Measurements from ENCODE around the gene NBAS.

NBAS gene

GRCh38 chr2:15189216-15189615 lies 371.9 kb downstream of the NBAS start:
- H3K4me3 ChIP-seq (replicated peaks in 1 of 2; ENCODE audit: low read depth in 2 of 2, low read length in 2 of 2), result no peak overlapping the region
- TF ChIP-seq CTCF (IDR thresholded peaks at IDR 0.05; ENCODE audit: low read depth, low read length), result no peak
- no peak for DNase-seq (ENCODE audit: low read depth in 2 of 2)

- no peak for DNase-seq (ENCODE audit: low read depth in 2 of 2)
- no peak for TF ChIP-seq CTCF (IDR thresholded peaks at IDR 0.05; ENCODE audit: low read depth, low read length)
- no peak overlapping the region for H3K4me3 ChIP-seq (replicated peaks in 1 of 2; ENCODE audit: low read depth in 2 of 2, low read length in 2 of 2)
Observed at GRCh38 chr2:15187702-15188101, 373.4 kb downstream of the NBAS start.

- no peak for DNase-seq (ENCODE audit: low read depth in 2 of 2)
- TF ChIP-seq CTCF (IDR thresholded peaks at IDR 0.05; ENCODE audit: low read depth, low read length), result no peak
- no peak overlapping the region for H3K4me3 ChIP-seq (replicated peaks in 1 of 2; ENCODE audit: low read depth in 2 of 2, low read length in 2 of 2)
Observed at GRCh38 chr2:15186118-15186517, 375.0 kb downstream of the NBAS start.

- H3K4me3 ChIP-seq (replicated peaks in 1 of 2; ENCODE audit: low read depth in 2 of 2, low read length in 2 of 2), result no peak overlapping the region
- TF ChIP-seq CTCF (IDR thresholded peaks at IDR 0.05; ENCODE audit: low read depth, low read length), result no peak
- no peak for DNase-seq (ENCODE audit: low read depth in 2 of 2)
Observed at GRCh38 chr2:15184491-15184890, 376.6 kb downstream of the NBAS start.

- DNase-seq (ENCODE audit: low read depth in 2 of 2), result no peak
- no peak for TF ChIP-seq CTCF (IDR thresholded peaks at IDR 0.05; ENCODE audit: low read depth, low read length)
- no peak overlapping the region for H3K4me3 ChIP-seq (replicated peaks in 1 of 2; ENCODE audit: low read depth in 2 of 2, low read length in 2 of 2)
Observed at GRCh38 chr2:15182275-15182674, 378.9 kb downstream of the NBAS start.

GRCh38 chr2:15181092-15181745 lies 379.9 kb downstream of the NBAS start:
- DNase-seq (ENCODE audit: low read depth in 2 of 2), result no peak
- H3K4me3 ChIP-seq (replicated peaks in 1 of 2; ENCODE audit: low read depth in 2 of 2, low read length in 2 of 2), result no peak overlapping the region
- no peak for TF ChIP-seq CTCF (IDR thresholded peaks at IDR 0.05; ENCODE audit: low read depth, low read length)

GRCh38 chr2:15180379-15180778 lies 380.8 kb downstream of the NBAS start:
- H3K4me3 ChIP-seq (replicated peaks in 1 of 2; ENCODE audit: low read depth in 2 of 2, low read length in 2 of 2), result no peak overlapping the region
- no peak for TF ChIP-seq CTCF (IDR thresholded peaks at IDR 0.05; ENCODE audit: low read depth, low read length)
- no peak for DNase-seq (ENCODE audit: low read depth in 2 of 2)

Measured in cardiac fibroblast (primary cell).